ENCODE results near the gene RGS2.

- TF ChIP-seq CTCF (IDR thresholded peaks at IDR 0.05) (no peak), POLR2A (IDR thresholded peaks at IDR 0.05) (no peak), EP300 (IDR thresholded peaks at IDR 0.05) (no peak), POLR2AphosphoS5 (IDR thresholded peaks at IDR 0.05) (no peak)
These were observed 14.1 kb upstream of the RGS2 start for GRCh38 chr1:192794768-192795035.

Measured in stomach (tissue), 4 donors.